Neural progenitor cell (in vitro differentiated cells): ENCODE data around the gene NUP210.

Source experiments
- CTCF ChIP-seq: fragments of 200-600 bp; sonication (generic); IDR thresholded peaks from 2 replicates; pipeline ENCODE4 v1.5.1; 2017; ENCODE audit warnings: antibody characterized with exemption, mild to moderate bottlenecking
- EZH2 ChIP-seq: fragments of 200-600 bp; sonication (generic); IDR thresholded peaks from 2 replicates; pipeline ENCODE4 v1.6.1; 2017; ENCODE audit warnings: antibody characterized with exemption, mild to moderate bottlenecking, moderate library complexity
- EZH2phosphoT487 ChIP-seq: fragments of 200-600 bp; sonication (generic); IDR thresholded peaks from 2 replicates; pipeline ENCODE4 v1.6.1; 2017; ENCODE audit warnings: antibody characterized with exemption

GRCh38 chr3:13364602-13365271, 55.4 kb downstream of the NUP210 start:
- TF ChIP-seq CTCF (peak; percentile 11), EZH2 (no peak), EZH2phosphoT487 (no peak)
